Measurements from ENCODE around the gene RALGPS2.

Gene RALGPS2, protein sequence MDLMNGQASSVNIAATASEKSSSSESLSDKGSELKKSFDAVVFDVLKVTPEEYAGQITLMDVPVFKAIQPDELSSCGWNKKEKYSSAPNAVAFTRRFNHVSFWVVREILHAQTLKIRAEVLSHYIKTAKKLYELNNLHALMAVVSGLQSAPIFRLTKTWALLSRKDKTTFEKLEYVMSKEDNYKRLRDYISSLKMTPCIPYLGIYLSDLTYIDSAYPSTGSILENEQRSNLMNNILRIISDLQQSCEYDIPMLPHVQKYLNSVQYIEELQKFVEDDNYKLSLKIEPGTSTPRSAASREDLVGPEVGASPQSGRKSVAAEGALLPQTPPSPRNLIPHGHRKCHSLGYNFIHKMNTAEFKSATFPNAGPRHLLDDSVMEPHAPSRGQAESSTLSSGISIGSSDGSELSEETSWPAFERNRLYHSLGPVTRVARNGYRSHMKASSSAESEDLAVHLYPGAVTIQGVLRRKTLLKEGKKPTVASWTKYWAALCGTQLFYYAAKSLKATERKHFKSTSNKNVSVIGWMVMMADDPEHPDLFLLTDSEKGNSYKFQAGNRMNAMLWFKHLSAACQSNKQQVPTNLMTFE

DNA sequence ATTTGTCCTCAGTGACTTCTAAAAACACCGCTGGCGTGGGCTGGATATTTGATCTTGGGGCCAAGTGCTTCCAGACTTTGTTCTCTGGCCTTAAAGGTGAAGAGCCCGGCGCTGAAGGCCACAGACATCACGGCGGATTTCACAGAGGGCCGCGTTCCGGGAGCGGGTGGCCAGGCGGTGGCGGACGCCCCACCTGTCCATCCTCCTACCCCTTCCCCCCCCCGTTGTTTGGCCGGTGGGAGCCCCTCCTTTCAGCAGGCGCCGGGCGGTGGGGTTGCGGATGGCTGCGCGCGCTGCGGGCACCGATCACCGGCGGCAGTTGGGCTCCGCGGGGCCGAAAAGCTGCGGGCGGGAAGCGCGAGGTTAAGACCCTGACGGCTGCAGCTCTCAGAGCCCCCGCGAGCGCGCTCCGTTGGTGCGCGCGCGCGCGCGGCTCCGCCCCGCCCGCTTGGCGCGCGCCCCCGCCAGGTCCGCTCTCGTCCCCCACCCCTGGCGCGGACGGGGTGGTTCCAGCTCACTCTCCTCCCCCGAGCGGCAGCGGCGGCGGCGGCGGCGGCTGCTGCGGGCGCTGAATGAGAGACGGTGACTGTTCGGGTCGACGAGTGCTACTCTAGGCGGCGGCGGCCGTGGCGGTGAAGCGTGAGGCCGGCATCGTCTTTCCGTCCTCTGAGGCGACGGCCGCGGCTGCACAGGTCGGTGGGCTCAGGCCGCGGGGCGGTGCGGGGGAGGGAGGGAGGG is at the start of gene RALGPS2:
Gene RALGPS2 (plus strand): TSS at position 517 of the 738 bp plus-strand sequence. CDS start 51,521 bp downstream, outside the sequence.
- DNase-seq = peak; percentile 71

DNA sequence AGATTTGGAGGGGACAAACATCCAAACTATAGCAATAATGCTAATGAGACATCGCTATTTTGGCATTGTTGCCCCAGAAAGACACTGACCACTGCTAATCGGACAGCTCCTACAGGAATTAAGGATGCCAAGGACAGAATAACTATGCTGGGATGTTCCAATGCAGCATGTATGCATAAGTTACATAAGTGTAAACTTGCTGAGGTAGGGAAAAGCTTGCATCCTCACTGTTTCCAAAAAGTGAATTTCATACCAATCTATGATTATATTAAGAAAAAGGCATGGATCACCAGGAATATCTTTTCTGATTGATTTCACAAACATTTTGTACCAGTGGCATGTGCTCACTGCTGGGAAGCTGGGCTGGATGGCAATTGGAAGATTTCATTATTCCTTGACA is 45.8 kb upstream of the RALGPS2 start:
- DNase-seq = no peak

DNA sequence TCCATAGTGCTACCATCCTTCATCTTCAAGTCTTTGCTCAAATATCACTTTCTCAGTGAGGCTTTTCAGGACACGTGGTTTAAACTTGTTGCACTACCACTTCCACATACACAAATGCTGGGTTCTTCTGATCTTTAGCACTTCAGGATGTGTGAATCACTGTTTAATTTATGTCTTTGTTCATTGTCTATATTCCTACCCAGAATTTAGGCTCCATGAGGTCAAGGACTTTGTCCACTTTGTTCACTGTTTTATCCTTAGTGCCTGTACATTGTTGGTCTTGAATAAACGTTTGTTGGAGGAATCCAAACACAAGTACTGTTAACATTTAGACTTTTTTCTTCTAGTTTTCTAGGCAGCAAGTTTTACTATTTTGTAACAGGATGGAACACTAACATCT is 42.6 kb upstream of the RALGPS2 start:
- DNase-seq = no peak

DNA sequence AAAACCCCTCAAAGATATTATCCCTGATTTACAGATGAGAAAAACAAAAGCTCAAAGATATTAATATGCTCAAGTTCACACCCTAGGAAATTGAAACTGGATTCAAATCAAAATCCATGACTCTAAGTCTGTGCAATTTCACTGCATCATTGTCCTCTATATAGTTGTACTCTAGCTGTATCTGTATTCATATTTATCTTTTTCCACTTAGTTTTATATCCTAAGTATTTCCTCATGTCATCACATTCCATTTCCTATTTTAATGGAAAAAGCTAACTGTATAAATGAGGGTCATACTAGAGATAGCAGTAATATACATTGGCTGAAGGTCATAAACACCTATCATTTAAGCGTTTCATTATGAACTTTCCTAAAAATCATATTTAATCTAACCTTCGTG is 42.2 kb upstream of the RALGPS2 start:
- no peak for DNase-seq

DNA sequence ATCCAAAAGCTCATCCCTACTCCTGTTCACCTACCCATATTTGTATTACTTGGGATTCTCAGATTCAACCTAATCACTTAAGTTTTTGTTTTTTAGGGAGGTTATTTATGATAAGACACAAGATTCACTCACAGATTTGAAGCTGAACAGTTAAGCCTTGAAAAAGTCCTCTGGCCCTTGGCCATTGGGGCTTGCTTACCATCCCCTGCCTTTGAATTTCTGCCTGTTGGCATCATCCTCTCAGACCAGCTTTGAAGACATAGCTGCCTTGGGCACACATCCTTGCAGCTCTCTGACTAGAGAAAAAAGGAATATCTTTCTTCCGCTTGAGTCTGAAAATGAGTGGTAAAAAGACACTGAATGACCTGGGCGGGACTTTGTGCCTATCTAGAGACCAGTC is 41.8 kb upstream of the RALGPS2 start:
- no peak for DNase-seq

DNA sequence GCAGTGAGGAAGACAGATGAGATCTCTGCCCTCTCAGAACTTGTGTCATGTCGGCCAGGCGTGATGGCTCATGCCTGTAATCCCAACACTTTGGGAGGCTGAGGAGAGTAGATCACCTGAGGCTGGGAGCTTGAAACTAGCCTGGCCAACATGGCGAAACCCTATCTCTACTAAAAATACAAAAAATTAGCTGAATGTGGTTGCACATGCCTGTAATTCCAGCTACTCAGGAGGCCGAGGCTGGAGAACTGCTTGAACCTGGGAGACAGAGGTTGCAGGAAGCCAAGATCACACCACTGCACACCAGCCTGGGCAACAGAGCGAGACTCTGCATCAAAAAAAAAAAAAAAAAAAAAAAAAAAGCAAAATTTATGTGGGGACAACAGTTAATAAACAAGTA is 40.9 kb upstream of the RALGPS2 start:
- no peak for DNase-seq

DNA sequence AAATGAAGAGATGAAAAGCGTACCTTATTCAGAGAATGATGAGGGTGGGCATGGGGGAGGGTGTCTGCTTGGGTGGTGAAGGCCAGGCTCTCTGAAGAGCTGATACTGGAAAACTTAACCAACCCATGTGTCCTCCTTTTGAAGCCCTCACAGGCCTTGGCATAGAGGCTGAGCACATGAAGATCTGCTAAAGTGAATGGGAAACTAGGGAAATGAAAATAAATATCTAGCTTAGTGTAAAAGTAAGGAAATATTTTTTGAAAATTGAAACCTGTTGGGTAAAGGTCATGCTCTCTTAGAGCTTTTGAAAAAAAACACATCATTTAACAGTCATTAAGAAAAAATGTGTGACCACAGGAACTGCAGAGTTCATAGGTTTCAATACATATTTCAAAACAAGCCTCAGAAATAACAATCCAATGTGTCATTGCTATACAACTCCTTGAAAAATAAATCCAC is 40.5 kb upstream of the RALGPS2 start:
- no peak for DNase-seq

DNA sequence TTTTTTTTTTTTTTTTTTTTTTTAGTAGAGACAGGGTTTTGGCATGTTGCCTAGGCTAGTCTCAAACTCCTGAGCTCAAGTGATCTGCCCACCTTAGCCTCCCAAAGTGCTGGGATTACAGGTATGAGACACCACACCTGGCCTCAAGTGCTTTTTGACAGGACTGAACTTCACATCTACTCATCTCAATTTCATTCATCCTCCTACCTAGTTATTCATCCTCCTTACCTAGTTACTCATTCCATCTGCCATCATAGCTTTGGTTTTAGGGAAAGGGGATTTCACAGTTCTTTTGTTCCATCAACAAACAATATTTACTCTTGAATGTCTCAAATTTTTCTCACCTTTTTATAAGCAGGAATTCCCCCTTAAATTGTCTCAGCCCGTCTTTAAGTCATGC is 38.6 kb upstream of the RALGPS2 start:
- DNase-seq = no peak

DNA sequence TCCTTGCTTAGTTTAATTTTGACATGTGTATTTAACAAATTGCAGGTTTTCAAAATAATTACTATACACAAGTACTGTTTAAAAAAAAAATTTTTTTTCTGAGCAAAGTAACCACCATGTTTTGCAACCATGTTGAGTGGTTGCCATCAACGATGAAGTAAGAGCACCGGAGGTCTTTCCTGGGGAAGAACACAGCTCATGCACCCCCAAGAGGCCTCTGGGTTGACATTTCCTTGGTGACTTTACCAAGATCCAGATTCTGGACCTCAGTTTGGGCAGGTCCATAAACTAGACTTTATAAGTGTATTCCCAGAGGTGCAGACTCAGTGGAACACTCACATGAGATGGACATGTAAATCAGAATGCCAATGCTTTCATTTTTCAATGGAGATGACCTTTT is 36.8 kb upstream of the RALGPS2 start:
- no peak for DNase-seq

DNA sequence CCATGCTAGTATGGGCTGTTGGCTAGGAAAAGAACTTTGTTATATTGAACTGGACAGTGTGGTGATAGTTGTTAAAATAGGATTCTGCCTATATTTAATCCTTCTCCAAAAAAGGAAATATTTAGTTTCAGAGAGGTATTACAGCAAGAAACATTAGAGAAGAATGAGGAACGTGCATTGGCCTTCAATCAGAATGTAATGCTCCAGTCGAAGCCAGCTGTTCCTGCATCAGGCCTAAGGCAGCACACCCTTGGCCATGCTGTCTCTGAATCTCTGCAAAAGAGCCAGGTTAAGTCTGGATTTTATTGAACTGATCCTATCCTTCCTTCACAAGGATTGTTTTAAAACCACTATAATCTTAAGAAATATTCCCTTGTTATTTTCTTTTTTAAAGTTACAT is 35.3 kb upstream of the RALGPS2 start:
- no peak for DNase-seq

DNA sequence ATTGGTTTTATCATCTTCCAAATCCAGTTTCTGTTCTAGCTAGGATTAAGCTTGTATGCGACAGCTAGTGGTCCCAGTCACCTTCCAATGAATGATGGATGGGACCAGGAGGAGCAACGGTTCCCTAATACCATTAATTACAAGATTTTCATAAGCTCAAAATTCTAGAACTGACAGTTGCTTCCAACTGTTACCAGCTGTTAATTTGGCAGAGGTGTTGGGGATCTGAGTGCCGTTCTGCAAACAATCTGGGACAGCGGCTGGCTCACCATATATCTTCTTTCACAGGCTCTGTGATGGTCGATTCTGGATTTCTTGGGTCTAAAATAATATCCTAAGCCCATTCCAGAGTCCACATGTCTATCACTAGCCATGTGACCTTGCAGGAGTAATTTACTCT is 34.5 kb upstream of the RALGPS2 start:
- no peak for DNase-seq

DNA sequence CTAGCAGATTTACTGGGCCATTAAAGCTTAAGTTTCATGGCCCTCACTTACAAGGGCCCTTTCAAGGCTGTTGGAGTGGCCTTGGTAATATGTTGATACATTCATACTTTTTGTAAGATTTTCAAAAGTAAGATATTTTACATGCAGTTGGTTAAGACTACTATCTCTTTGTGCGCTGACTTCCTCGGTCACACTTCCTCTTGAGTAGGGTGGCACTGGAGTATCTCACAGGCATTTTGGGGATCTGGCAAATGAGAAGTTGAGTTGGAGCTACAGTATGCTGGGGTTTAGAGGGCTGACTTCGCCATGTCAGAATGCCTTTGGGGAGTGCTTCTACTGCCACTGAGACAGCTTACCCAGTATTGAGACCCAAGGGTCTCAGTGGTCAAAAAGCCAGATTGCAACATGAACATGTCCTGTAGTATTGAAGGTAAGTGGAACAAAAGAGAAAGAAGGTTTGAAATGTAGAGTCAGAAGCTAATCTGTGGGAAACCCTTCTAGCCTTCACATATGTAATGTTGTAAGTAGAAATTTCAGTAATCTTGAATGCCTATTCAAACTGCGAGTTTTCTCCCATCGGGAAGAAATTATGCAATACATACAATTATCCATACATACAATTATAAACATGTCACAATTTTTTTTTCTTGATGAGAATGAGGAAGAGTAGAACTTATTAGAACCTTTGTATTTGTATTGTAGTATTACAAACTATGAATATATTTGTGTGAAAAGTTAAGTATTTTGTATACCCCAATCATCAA is 32.3 kb upstream of the RALGPS2 start:
- no peak for DNase-seq

DNA sequence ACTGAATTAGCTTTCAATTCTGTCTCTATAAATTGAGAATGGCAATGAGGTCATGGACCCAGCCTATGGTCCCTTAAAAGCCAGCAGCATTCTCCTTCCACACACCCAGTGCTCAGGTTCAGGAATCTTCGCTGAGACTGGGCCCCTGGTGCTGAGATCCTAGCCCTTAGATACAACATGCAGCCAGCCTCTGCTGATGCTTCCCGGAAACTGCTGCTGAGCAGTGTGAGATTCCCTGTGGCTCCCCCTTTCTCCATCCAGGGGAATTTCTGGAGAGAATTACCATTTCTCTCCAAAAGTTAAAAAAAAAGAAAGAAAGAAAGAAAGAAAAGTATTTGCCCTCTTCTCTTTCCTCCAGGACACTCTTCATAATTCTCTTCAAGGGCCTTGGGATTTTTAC is 31.7 kb upstream of the RALGPS2 start:
- DNase-seq = no peak

DNA sequence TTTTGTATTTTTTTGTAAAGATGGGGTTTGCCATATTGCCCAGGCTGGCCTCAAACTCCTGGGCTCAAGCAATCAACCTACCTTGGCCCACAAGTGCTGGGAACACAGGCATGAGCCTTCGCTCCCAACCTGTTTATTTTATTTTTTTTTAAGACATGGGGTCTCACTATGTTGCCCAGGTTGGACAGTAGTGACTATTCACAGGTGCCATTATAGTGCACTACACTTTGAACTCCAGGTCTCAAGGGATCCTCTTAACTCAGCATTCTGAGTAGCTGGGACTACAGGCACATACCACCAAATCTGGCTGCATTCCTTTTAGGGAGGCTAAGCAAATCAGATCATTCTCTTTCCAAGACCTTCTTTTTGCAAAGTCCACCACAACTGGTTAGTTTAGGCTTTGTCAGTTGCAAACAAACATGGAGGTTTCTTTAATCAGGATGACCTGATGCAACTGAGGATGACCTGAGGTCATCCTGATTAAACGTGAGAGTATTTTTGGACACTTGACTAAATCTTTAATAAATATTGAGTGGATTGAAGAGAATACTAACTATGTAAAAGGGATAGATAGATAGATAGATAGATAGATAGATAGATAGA is 30.0 kb upstream of the RALGPS2 start:
- no peak for DNase-seq

DNA sequence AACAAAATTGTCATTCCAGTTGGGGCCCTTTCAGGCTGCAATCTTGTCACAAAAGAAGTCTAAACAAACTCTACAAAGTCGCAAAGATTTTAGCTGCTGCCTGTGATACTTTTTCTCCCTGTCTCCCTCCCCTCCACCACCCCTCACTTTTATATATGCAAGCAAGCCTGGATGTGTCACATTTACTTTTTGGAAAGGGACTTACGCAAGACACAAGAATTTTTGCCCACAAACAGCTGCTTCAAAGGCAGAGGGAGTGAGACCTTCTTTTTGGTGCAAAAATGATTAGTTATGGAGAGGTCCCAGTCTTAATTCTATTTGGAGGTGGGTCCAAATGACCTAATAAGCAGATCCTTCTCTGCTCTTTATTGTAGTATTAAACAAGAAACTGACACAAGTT is 22.9 kb upstream of the RALGPS2 start:
- DNase-seq = no peak

DNA sequence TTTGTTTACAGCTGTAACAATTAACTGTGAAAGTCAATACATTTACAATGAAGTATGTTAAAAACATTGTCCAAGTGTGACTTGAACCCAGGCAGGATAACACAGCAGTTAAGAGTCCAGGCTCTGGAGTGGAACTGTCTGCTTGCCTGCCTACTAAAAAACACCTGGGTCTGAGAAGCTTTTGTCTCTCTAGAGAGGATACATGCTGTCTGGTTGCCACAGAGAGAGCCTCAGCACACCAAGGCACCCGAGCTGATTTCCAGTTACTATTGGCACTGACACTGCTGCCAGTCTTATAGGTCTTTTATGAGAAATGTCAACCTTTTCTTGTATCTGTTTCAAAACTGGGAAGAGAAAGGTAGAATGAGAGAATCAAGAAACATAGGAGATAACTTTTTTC is 20.2 kb upstream of the RALGPS2 start:
- no peak for DNase-seq

DNA sequence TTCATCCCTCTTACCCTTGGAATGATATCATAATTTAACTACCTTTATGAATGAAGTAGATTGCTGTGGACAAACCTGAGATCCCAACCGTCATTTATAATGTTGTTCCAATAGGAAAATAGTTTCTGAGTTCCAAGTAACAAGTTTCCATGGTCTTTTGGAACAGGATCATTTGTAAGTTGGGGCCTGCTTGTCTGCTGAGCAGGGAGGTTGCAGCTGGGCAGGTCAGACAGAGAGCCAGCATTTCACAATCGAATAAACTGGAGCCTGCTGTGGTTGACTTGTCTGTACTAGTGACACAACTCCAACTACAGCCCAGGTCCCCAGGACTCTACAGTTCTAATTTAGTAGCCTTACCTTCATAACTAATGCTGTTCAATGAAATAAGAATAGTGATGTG is 18.6 kb upstream of the RALGPS2 start:
- no peak for DNase-seq

DNA sequence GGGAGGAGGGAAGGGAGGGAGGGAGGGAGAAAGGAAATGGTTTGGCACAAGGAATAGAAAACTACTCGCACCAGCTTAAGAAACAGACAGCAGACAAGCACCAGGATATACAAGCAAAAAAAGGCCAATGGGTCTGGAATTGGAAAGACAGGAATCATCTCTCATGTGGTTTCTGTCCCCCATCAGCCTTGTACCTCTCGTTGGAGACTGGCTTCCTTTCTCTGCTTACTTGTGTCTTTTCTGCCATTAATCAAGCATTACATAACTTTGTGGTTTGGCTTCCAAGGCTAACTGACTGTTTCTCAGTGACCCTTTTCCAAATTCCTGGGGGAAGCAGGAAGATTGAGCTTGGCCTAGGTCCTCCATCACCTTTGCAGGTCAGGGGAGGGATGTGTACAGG is 11.8 kb upstream of the RALGPS2 start:
- DNase-seq = no peak

DNA sequence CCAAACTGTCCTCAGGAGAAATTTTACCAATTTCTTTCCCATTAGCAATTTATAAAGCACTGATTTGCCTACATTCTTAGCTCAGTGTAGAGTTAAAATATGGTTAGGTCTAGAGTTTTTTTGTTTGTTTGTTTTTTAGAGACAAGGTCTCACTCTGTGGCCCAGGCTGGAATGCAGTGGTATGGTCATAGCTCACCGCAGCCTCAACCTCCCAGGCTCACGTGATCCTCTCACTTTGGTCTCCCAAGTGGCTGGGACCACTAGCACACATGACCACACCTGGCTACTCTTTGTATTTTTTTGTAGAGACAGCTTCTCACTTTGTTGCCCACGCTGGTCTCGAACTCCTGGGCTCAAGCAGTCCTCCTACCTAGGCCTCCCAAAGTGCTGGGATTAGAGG is 10.6 kb upstream of the RALGPS2 start:
- no peak for DNase-seq

DNA sequence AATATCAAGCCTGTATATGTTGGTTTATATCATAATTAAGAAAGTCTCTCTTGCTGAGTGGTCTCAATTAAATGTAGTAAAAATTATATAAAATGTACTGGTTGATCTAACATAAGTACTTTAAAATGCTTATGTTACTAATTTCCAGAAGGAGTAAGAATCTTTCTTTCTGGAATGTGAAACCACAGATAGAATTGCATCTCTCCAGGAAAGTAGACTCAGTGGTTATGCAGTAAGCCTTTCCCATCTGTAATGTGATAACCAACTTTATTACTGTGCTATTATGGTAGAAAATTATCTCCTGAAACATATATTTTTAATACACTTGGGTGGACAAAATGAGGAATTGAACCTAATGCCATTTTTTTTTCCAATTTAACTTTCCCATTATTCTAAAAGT is 8.9 kb upstream of the RALGPS2 start:
- no peak for DNase-seq

DNA sequence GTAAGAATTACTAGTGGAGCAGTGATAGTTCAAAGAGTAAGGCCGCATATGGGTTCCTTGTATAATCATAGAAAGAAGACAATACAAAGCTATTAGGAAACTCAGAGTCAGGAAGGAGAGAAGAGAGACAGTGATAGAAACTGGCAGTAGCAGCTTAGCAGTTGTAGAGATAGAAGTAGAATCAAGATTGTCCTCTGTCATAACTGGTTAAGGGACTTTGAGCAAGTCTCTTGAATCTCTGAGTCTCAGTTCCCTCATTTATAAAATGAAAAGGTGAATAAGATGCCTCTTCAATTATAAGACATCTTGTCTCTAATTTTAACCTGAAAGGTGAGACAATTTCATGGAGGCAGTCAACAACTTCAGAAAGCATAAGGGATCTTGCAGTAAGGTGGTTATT is 6.5 kb upstream of the RALGPS2 start:
- DNase-seq = no peak

DNA sequence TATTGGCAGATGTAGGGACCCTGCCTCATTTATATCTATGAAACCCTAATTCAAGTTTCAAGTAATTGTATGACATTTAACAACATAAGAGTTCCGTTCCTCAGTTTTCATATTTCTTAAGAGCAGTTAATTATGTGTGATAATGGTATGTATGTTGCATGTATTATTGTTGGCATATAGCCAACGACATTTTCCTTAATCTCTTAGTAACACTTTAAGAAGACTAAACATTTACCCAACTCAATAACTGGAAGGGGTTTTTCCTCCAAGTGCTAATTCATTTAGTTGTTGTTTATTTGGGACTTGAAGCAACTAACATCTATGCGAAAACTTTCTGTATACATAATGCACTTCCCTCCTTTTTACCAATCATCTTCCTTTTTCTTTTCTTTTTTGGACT is 1.5 kb upstream of the RALGPS2 start:
- DNase-seq = no peak

DNA sequence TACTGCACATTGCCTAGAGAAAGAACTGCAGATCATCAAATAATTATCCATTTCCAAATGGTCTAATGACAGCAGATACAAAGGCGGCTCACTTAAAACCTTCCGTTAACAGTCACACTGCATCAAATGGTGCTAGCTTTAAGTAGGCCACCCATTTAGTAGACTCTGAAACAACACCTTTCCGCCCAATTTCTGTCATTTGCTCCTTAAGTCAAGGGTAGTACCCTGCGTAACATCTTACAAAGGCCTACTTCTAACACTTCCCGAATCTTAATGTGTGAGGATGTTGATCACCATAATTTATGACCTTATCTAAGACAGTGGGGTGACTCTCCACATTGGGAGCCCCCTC is 692 bp upstream of the RALGPS2 start:
- DNase-seq = no peak

Data from activated T-cell treated with anti-CD3 and anti-CD28 coated beads, Interleukin-2, amount 50 U/mL, for 1 hour (primary cell).